ENCODE data around the gene NDUFS3. TPM values are rescaled to one million over a fixed set of nuclear protein-coding genes. Genes with fewer than 3 reads are reported as not detected.

Gene NDUFS3
- total and polyA plus RNA-seq, 2 of the 13 experiments (the other 11 are each of a cell fraction or from before 2014, with no cell fraction given) = 151 to 184 TPM

- no peaks in the 10 kb centered on the region for H3K9me3 ChIP-seq (ENCODE audit: low read length)
- ChIA-PET CTCF (ENCODE audit: low intra/inter-chr PET ratio, low total read pairs) (no interaction called here), POLR2A (no interaction called here)
- no peak overlapping the region for H3K4me3 ChIP-seq (replicated peaks in 1 of 3; ENCODE audit: insufficient read depth in 1 of 3, low read depth in 2 of 3, low read length in 3 of 3)
- ATAC-seq = no peak
- DNase-seq (ENCODE audit: low spot score) = no peak
- BruUV-seq (replicated peaks) = no TSS peak
- H3K79me2 ChIP-seq (ENCODE audit: insufficient read depth, low read length) = peaks cover 19% of the 10 kb centered on the region
- no peak overlapping the region for H2AFZ ChIP-seq (ENCODE audit: low read length)
- no peak overlapping the region for H3K4me2 ChIP-seq (ENCODE audit: low read depth, low read length)
- no peak for FAIRE-seq
- TF ChIP-seq SUZ12 (IDR thresholded peaks at IDR 0.05; ENCODE audit: low read depth, low read length) (no peak), ZIK1 (CRISPR knock-in tag; IDR thresholded peaks at IDR 0.05; ENCODE audit: borderline replicate concordance, low read depth) (no peak), CREB1 (IDR thresholded peaks at IDR 0.05) (no peak), CREB1 (CRISPR knock-in tag; IDR thresholded peaks at IDR 0.05) (no peak), ZNF451 (CRISPR knock-in tag; IDR thresholded peaks at IDR 0.05) (no peak), ZMYM4 (CRISPR knock-in tag; IDR thresholded peaks at IDR 0.05) (no peak), CBX2 (IDR thresholded peaks at IDR 0.05; ENCODE audit: low read depth, low read length) (no peak), CBX2 (CRISPR knock-in tag; IDR thresholded peaks at IDR 0.05; ENCODE audit: low read depth) (no peak), AHR (CRISPR knock-in tag; IDR thresholded peaks at IDR 0.05) (no peak), ZNF383 (CRISPR knock-in tag; IDR thresholded peaks at IDR 0.05; ENCODE audit: borderline replicate concordance) (no peak), ZBTB3 (CRISPR knock-in tag; IDR thresholded peaks at IDR 0.05; ENCODE audit: borderline replicate concordance, low read depth) (no peak), RARG (CRISPR knock-in tag; IDR thresholded peaks at IDR 0.05; ENCODE audit: low read depth) (no peak), ZKSCAN5 (CRISPR knock-in tag; IDR thresholded peaks at IDR 0.05) (no peak), ZSCAN22 (CRISPR knock-in tag; IDR thresholded peaks at IDR 0.05) (no peak), FUBP1 (CRISPR knock-in tag; IDR thresholded peaks at IDR 0.05; ENCODE audit: borderline replicate concordance) (no peak)
- no peaks in the 10 kb centered on the region; a peak in 1 of 5 replicates for H3K27me3 ChIP-seq (ENCODE audit: control insufficient read depth in 1 of 2, insufficient read depth in 2 of 2, low read length in 2 of 2)
- 95% methylated on average over 5 of the region's 5 CpGs for WGBS (ENCODE audit: low lambda C conversion rate)
- intact Hi-C loops (cut with micrococcal nuclease; ENCODE audit: unreplicated experiment) (no loop called here), in situ Hi-C loops (cut with HindIII; ENCODE audit: extremely low pct_ligation_motif_present, low pct_unique_long_range_greater_than_20kb) (no loop called here)
- no peaks in the 10 kb centered on the region for H4K20me1 ChIP-seq (ENCODE audit: insufficient read depth, low read length)
- H3K4me1 ChIP-seq (ENCODE audit: insufficient read depth, low read length) = peaks cover 33% of the 10 kb centered on the region
- peaks cover 10 to 37% of the 10 kb centered on the region in 2 experiments for H3K36me3 ChIP-seq (replicated peaks in 1 of 2; ENCODE audit: control insufficient read depth in 1 of 2, insufficient read depth in 2 of 2, low read length in 2 of 2)
- H3K27ac ChIP-seq (ENCODE audit: extremely low read length, insufficient read depth, low read length) = no peak overlapping the region
- no peak overlapping the region for H3K9ac ChIP-seq (ENCODE audit: insufficient read depth, low read depth, low read length)
These were observed 5.0 kb downstream of the NDUFS3 start for GRCh38 chr11:47583844-47584243.

Data from HepG2 (cell line).